ENCODE measurements around the gene TMEM207. TPM values are rescaled to one million over a fixed set of nuclear protein-coding genes. Genes with fewer than 3 reads are reported as not detected.

The TMEM207 gene
- total and polyA plus RNA-seq, 2 donors (not counting 1 experiment from before 2014, with no cell fraction given) = not detected

DNA sequence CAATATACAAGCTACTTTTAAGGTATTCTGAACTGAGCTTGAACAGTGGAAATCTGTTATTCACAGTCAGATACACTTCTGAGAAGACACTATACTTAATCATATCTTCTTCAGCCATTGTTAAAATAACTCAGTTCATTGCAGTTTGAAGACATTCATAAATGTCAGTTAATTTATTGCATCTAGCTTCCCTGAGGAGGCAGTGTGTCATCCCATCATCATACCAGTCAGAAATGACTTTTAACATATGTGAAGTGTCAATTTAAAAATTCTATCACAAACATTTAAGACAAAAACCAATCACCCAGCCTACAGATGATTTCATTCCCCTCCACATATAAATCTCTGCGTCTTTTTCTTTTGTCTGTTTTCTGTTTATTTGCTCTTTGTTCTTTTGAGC lies 7.5 kb downstream of the TMEM207 start:
- Histone ChIP-seq H3K27me3 (ENCODE audit: control insufficient read depth, insufficient read depth, low read length) (no peaks in the 10 kb centered on the region), H3K9ac (ENCODE audit: insufficient read depth, low read length) (no peak overlapping the region), H3K36me3 (ENCODE audit: control insufficient read depth, insufficient read depth, low read length) (no peaks in the 10 kb centered on the region), H3K9me3 (ENCODE audit: control insufficient read depth, insufficient read depth, low read depth, low read length) (no peaks in the 10 kb centered on the region), H3K79me2 (ENCODE audit: control insufficient read depth, insufficient read depth, low read length) (no peaks in the 10 kb centered on the region), H4K20me1 (ENCODE audit: control insufficient read depth, extremely low read depth, insufficient read depth, low read length) (no peaks in the 10 kb centered on the region), H3K4me2 (ENCODE audit: extremely low read depth, insufficient read depth, low read length) (no peak overlapping the region), H3K27ac (ENCODE audit: insufficient read depth, low read length) (no peak overlapping the region), H2AFZ (ENCODE audit: low read length) (no peak overlapping the region), H3K4me3 (replicated peaks in 1 of 4; ENCODE audit: control extremely low read depth in 1 of 4, insufficient read depth in 1 of 4, low read depth in 3 of 4, low read length in 4 of 4) (no peak overlapping the region), H3K4me1 (ENCODE audit: control insufficient read depth, extremely low read depth, insufficient read depth, low read length) (no peaks in the 10 kb centered on the region)
- TF ChIP-seq, protein P1, sequence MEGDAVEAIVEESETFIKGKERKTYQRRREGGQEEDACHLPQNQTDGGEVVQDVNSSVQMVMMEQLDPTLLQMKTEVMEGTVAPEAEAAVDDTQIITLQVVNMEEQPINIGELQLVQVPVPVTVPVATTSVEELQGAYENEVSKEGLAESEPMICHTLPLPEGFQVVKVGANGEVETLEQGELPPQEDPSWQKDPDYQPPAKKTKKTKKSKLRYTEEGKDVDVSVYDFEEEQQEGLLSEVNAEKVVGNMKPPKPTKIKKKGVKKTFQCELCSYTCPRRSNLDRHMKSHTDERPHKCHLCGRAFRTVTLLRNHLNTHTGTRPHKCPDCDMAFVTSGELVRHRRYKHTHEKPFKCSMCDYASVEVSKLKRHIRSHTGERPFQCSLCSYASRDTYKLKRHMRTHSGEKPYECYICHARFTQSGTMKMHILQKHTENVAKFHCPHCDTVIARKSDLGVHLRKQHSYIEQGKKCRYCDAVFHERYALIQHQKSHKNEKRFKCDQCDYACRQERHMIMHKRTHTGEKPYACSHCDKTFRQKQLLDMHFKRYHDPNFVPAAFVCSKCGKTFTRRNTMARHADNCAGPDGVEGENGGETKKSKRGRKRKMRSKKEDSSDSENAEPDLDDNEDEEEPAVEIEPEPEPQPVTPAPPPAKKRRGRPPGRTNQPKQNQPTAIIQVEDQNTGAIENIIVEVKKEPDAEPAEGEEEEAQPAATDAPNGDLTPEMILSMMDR (conservative IDR thresholded peaks at IDR 0.05 in 1 of 2, IDR thresholded peaks at IDR 0.05 in 1 of 2; ENCODE audit: low read depth in 1 of 2, low read length in 2 of 2) = no peak
- no peak for DNase-seq (ENCODE audit: low read depth in 2 of 2)

DNA sequence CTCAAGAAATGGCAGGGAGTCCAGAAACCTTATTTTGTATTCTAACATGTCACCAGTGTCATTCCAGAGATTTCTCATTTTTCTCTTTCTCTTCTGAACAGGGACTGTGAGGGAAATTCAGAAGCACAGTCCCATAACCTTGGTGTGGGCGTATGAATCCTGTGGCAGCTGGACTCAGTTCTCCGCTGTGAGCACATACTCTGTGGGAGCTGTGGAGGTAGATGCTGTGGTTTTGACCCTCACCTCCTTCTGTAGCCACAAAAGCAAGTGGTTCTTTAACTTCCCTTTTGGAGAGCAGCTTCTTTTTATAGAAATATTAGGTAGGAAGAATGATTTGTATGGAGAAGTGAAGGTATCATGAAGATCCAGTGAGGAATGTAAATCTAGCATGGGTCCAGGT lies 13.4 kb downstream of the TMEM207 start:
- H3K4me2 ChIP-seq (ENCODE audit: extremely low read depth, insufficient read depth, low read length) = no peak overlapping the region
- H3K9me3 ChIP-seq (ENCODE audit: control insufficient read depth, insufficient read depth, low read depth, low read length) = no peaks in the 10 kb centered on the region
- H4K20me1 ChIP-seq (ENCODE audit: control insufficient read depth, extremely low read depth, insufficient read depth, low read length) = no peaks in the 10 kb centered on the region
- H3K4me1 ChIP-seq (ENCODE audit: control insufficient read depth, extremely low read depth, insufficient read depth, low read length) = no peaks in the 10 kb centered on the region
- H3K4me3 ChIP-seq (replicated peaks in 1 of 4; ENCODE audit: control extremely low read depth in 1 of 4, insufficient read depth in 1 of 4, low read depth in 3 of 4, low read length in 4 of 4) = no peak overlapping the region
- H3K36me3 ChIP-seq (ENCODE audit: control insufficient read depth, insufficient read depth, low read length) = no peaks in the 10 kb centered on the region
- no peak overlapping the region for H3K9ac ChIP-seq (ENCODE audit: insufficient read depth, low read length)
- DNase-seq (ENCODE audit: low read depth in 2 of 2) = peak in 1 of 2 donors; percentile 68
- TF ChIP-seq EZH2 (IDR thresholded peaks at IDR 0.05; ENCODE audit: low read length, missing control alignments) = no peak
- TF ChIP-seq, protein P1 (conservative IDR thresholded peaks at IDR 0.05 in 1 of 2, IDR thresholded peaks at IDR 0.05 in 1 of 2; ENCODE audit: low read depth in 1 of 2, low read length in 2 of 2) = no peak
- no peaks in the 10 kb centered on the region for H3K79me2 ChIP-seq (ENCODE audit: control insufficient read depth, insufficient read depth, low read length)
- H3K27me3 ChIP-seq (ENCODE audit: control insufficient read depth, insufficient read depth, low read length) = no peaks in the 10 kb centered on the region
- no peak overlapping the region for H3K27ac ChIP-seq (ENCODE audit: insufficient read depth, low read length)
- H2AFZ ChIP-seq (ENCODE audit: low read length) = no peak overlapping the region

DNA sequence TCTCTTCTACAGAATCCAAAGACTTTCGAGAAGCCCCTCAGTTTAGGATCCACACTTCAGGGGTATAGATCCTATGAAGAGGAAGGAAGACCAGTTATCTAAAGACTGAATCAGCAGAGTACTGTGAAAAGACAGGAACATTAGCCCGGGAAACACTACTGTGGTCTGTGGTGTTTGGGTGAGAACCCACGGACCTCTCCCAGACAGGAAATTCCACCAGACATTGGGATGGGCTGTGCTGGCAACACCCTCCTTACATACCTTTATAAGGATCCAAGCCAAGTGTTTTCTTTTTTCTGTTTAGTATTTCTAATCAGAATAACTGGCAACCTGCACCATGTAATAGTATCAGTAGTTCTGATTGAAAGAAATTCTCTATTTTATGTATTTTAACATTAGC lies 14.1 kb downstream of the TMEM207 start:
- no peaks in the 10 kb centered on the region for H3K79me2 ChIP-seq (ENCODE audit: control insufficient read depth, insufficient read depth, low read length)
- no peaks in the 10 kb centered on the region for H4K20me1 ChIP-seq (ENCODE audit: control insufficient read depth, extremely low read depth, insufficient read depth, low read length)
- H3K4me3 ChIP-seq (replicated peaks in 1 of 4; ENCODE audit: control extremely low read depth in 1 of 4, insufficient read depth in 1 of 4, low read depth in 3 of 4, low read length in 4 of 4) = no peak overlapping the region
- H2AFZ ChIP-seq (ENCODE audit: low read length) = no peak overlapping the region
- H3K9ac ChIP-seq (ENCODE audit: insufficient read depth, low read length) = no peak overlapping the region
- H3K4me2 ChIP-seq (ENCODE audit: extremely low read depth, insufficient read depth, low read length) = no peak overlapping the region
- DNase-seq (ENCODE audit: low read depth in 2 of 2) = peak in 1 of 2 donors; percentile 73
- no peaks in the 10 kb centered on the region for H3K36me3 ChIP-seq (ENCODE audit: control insufficient read depth, insufficient read depth, low read length)
- H3K9me3 ChIP-seq (ENCODE audit: control insufficient read depth, insufficient read depth, low read depth, low read length) = no peaks in the 10 kb centered on the region
- TF ChIP-seq, protein P1 (conservative IDR thresholded peaks at IDR 0.05 in 1 of 2, IDR thresholded peaks at IDR 0.05 in 1 of 2; ENCODE audit: low read depth in 1 of 2, low read length in 2 of 2) = no peak
- no peak for TF ChIP-seq EZH2 (IDR thresholded peaks at IDR 0.05; ENCODE audit: low read length, missing control alignments)
- H3K27me3 ChIP-seq (ENCODE audit: control insufficient read depth, insufficient read depth, low read length) = no peaks in the 10 kb centered on the region
- no peak overlapping the region for H3K27ac ChIP-seq (ENCODE audit: insufficient read depth, low read length)
- H3K4me1 ChIP-seq (ENCODE audit: control insufficient read depth, extremely low read depth, insufficient read depth, low read length) = no peaks in the 10 kb centered on the region
